ENCODE results near the gene KLHL40. TPM values are rescaled to one million over a fixed set of nuclear protein-coding genes. Genes with fewer than 3 reads are reported as not detected.

The KLHL40 gene
- total RNA-seq, 4 donors from 2014 or later, result 0.17 TPM; not detected in 3

GRCh38 chr3:42651248-42652091 is 33.9 kb upstream of the KLHL40 start:
- Histone ChIP-seq H3K36me3 (peaks cover 8 to 36% (median 23%) of the 10 kb centered on the region in 4 donors), H3K4me1 (peaks cover 43 to 64% (median 60%) of the 10 kb centered on the region in 4 donors), H3K9me3 (no peaks in the 10 kb centered on the region), H3K27ac (replicated peaks in 1 of 4) (peak overlapping the region; percentile 91 to 98 (median 96)), H3K27me3 (no peaks in the 10 kb centered on the region), H3K4me3 (peak overlapping the region in 3 of 4 donors; percentile 82 to 96 (median 92))
- peak; percentile 8 for DNase-seq (ENCODE audit: extremely low spot score)
- intact Hi-C loops (cut with DNase I), result loop anchor here (5.0 kb wide), 3 partner anchors 49 to 91 kb away; partner anchors contain the start of genes NKTR and SEC22C
- TF ChIP-seq POLR2AphosphoS5 (IDR thresholded peaks at IDR 0.05), result peak in 1 of 2 donors; percentile 35
- TF ChIP-seq CTCF (IDR thresholded peaks at IDR 0.05), result no peak
- no peak for TF ChIP-seq POLR2A (IDR thresholded peaks at IDR 0.05; ENCODE audit: low read depth)
- 70% methylated on average over 9 of the region's 9 CpGs for WGBS

GRCh38 chr3:42652251-42652610 is 33.1 kb upstream of the KLHL40 start:
- H3K27me3 ChIP-seq, result no peaks in the 10 kb centered on the region
- H3K9me3 ChIP-seq, result no peaks in the 10 kb centered on the region
- WGBS, result 22% methylated on average over 1 of the region's 1 CpG
- peak overlapping the region; percentile 82 to 96 (median 92) for H3K4me3 ChIP-seq
- peak overlapping the region; percentile 91 to 98 (median 96) for H3K27ac ChIP-seq (replicated peaks in 1 of 4)
- peaks cover 43 to 71% (median 66%) of the 10 kb centered on the region in 4 donors for H3K4me1 ChIP-seq
- intact Hi-C loops (cut with DNase I), result loop anchor here (5.0 kb wide), 3 partner anchors 50 to 90 kb away; partner anchors contain the start of genes NKTR and SEC22C
- H3K36me3 ChIP-seq, result peaks cover under 1 to 28% (median 16%) of the 10 kb centered on the region in 4 donors
- peak; percentile 42 for DNase-seq (ENCODE audit: extremely low spot score)
- TF ChIP-seq POLR2AphosphoS5 (IDR thresholded peaks at IDR 0.05), result no peak
- no peak for TF ChIP-seq EP300 (IDR thresholded peaks at IDR 0.05)
- no peak for TF ChIP-seq POLR2A (IDR thresholded peaks at IDR 0.05; ENCODE audit: low read depth)
- TF ChIP-seq CTCF (IDR thresholded peaks at IDR 0.05), result no peak

GRCh38 chr3:42652611-42653302 is 32.6 kb upstream of the KLHL40 start:
- 24% methylated on average over 6 of the region's 7 CpGs for WGBS
- Histone ChIP-seq H3K4me1 (peaks cover 43 to 73% (median 68%) of the 10 kb centered on the region in 4 donors), H3K27ac (replicated peaks in 1 of 4) (peak overlapping the region; percentile 91 to 98 (median 96))

GRCh38 chr3:42653303-42653559 is 32.1 kb upstream of the KLHL40 start:
- TF ChIP-seq POLR2AphosphoS5 (IDR thresholded peaks at IDR 0.05) (no peak), POLR2A (IDR thresholded peaks at IDR 0.05; ENCODE audit: low read depth) (no peak), CTCF (IDR thresholded peaks at IDR 0.05) (no peak), EP300 (IDR thresholded peaks at IDR 0.05) (no peak)
- H3K4me3 ChIP-seq, result peak overlapping the region; percentile 82 to 96 (median 92)
- peaks cover 0 to 22% (median 10%) of the 10 kb centered on the region in 4 donors for H3K36me3 ChIP-seq
- WGBS, result 13% methylated on average over 3 of the region's 3 CpGs
- peaks cover 43 to 73% (median 68%) of the 10 kb centered on the region in 4 donors for H3K4me1 ChIP-seq
- intact Hi-C loops (cut with DNase I), result loop anchor here (5.0 kb wide), 3 partner anchors 51 to 89 kb away; partner anchors contain the start of genes NKTR and SEC22C
- peak overlapping the region; percentile 91 to 98 (median 96) for H3K27ac ChIP-seq (replicated peaks in 1 of 4)
- H3K9me3 ChIP-seq, result no peaks in the 10 kb centered on the region
- DNase-seq (ENCODE audit: extremely low spot score), result no peak
- no peaks in the 10 kb centered on the region for H3K27me3 ChIP-seq

More at GRCh38 chr3:42652611-42653302, 32.6 kb upstream of the KLHL40 start:
- H3K4me3 ChIP-seq, result peak overlapping the region; percentile 82 to 96 (median 92)
- no peaks in the 10 kb centered on the region for H3K9me3 ChIP-seq
- peaks cover 0 to 23% (median 12%) of the 10 kb centered on the region in 4 donors for H3K36me3 ChIP-seq
- peak; percentile 92 for DNase-seq (ENCODE audit: extremely low spot score)
- no peaks in the 10 kb centered on the region for H3K27me3 ChIP-seq
- intact Hi-C loops (cut with DNase I), result loop anchor here (5.0 kb wide), 3 partner anchors 50 to 90 kb away; partner anchors contain the start of genes NKTR and SEC22C
- TF ChIP-seq CTCF (IDR thresholded peaks at IDR 0.05) (no peak), POLR2A (IDR thresholded peaks at IDR 0.05; ENCODE audit: low read depth) (peak; percentile 90), POLR2AphosphoS5 (IDR thresholded peaks at IDR 0.05) (peak; percentile 77 to 94)

Measured in esophagus muscularis mucosa (tissue), 4 donors.